Activated naive CD4-positive, alpha-beta T cell treated with anti-CD3 and anti-CD28 coated beads, Interleukin-2, amount 50 U/mL, for 24 hours (primary cell): ENCODE results near the gene TTC31.

ENCODE experiments used
- H3K27ac Mint-ChIP-seq: one replicate; pipeline ENCODE4 v1.8.0; 2021; ENCODE audit warnings: mild to moderate bottlenecking, mixed read lengths
- H3K27me3 Mint-ChIP-seq: one replicate; pipeline ENCODE4 v1.8.0; 2021; ENCODE audit warnings: mixed read lengths
- H3K36me3 Mint-ChIP-seq: one replicate; pipeline ENCODE4 v1.8.0; 2021; ENCODE audit warnings: mixed read lengths
- H3K4me1 Mint-ChIP-seq: one replicate; pipeline ENCODE4 v1.8.0; 2021; ENCODE audit warnings: mixed read lengths
- H3K4me3 Mint-ChIP-seq: one replicate; pipeline ENCODE4 v1.8.0; 2021; ENCODE audit warnings: mild to moderate bottlenecking, mixed read lengths
- H3K9me3 Mint-ChIP-seq: one replicate; pipeline ENCODE4 v1.8.0; 2021; ENCODE audit warnings: mixed read lengths

Gene TTC31

DNA sequence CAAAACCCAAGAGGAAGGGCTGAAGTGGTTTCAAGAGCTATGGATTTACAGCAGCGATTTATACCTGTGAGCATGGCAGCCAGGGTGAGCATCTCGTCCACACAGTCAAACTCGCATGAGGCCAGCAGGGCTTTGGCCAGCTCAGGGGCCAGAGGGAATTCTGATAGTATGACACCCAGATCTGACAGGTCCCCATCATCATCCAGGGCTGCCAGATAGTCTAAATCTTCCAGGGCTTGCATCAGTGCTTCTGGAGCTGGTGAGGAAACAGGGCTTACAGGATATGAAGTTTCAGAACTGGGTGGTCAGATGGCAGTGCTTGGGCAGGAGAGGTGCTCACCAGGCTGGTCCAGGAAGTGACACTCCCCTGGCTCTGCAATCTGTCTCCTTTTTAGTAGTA is 39.6 kb downstream of the TTC31 start:
- H3K9me3 Mint-ChIP-seq, result no peaks in the 10 kb centered on the region
- H3K4me3 Mint-ChIP-seq, result no peak overlapping the region
- H3K36me3 Mint-ChIP-seq, result peaks cover 18% of the 10 kb centered on the region
- no peak overlapping the region for H3K27ac Mint-ChIP-seq
- H3K27me3 Mint-ChIP-seq, result peaks cover 24% of the 10 kb centered on the region
- peaks cover 10% of the 10 kb centered on the region for H3K4me1 Mint-ChIP-seq

DNA sequence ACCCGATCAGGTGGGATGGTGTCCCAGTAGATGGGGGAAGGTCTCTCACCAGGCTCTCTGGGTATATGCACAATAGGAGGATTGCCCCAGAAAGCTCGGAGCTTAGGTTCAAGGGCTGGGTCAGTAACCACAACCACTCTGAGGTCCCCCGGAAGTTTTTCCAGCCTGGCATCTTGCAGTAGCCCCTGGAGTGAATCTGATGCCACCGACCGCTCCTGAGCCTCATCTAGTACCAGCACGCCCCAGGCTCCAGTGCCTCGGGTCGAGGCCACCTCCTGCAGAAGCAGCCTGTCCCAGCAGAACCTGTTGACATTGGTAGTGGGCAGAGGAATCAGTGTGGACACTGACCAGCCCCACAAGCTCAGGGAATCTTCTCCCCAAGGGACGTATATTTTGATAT is 41.1 kb downstream of the TTC31 start:
- H3K36me3 Mint-ChIP-seq, result peaks cover 26% of the 10 kb centered on the region
- H3K4me3 Mint-ChIP-seq, result no peak overlapping the region
- H3K27me3 Mint-ChIP-seq, result peaks cover 10% of the 10 kb centered on the region
- H3K9me3 Mint-ChIP-seq, result no peaks in the 10 kb centered on the region
- H3K27ac Mint-ChIP-seq, result no peak overlapping the region
- H3K4me1 Mint-ChIP-seq, result peaks cover 18% of the 10 kb centered on the region

DNA sequence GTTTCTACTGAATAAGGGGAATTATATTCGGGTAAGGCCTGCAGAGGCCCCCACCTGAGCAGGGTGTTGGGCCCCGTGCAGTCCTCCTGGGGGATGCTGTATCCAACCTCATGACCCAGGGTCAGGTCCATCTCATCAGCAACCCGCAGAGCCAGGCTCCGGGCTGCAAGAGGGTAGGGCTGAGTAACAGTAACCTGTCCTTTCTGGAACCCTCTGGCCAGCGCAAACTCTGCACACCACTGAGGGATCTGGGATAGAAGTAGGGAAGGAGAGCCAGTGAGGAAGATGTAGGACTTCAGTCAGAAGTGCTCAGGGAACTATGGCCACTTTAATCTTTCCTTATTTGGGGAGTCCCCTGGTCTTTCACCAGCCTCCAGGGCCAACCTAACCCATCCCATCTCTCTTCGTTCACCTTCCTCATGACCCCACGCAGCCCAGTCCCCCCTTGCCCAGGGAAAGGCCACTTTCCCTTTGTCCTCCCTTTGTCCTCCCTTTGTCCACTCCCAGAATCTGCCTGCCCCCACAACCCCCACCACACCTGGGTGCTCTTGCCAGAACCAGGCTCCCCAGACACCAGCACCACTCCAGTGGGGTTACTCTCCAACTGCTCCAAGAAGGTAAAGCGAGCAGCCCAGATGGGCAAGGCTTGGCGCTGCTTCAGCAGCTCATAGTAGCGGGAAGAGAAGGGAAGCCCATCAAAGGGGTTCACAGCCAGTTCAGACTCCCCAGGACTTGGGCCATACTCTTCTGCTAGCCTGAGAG is 42.3 kb downstream of the TTC31 start:
- Mint-ChIP-seq H3K4me1 (peaks cover 18% of the 10 kb centered on the region), H3K36me3 (peaks cover 26% of the 10 kb centered on the region), H3K4me3 (no peak overlapping the region), H3K27me3 (peaks cover 3% of the 10 kb centered on the region), H3K27ac (no peak overlapping the region), H3K9me3 (no peaks in the 10 kb centered on the region)

DNA sequence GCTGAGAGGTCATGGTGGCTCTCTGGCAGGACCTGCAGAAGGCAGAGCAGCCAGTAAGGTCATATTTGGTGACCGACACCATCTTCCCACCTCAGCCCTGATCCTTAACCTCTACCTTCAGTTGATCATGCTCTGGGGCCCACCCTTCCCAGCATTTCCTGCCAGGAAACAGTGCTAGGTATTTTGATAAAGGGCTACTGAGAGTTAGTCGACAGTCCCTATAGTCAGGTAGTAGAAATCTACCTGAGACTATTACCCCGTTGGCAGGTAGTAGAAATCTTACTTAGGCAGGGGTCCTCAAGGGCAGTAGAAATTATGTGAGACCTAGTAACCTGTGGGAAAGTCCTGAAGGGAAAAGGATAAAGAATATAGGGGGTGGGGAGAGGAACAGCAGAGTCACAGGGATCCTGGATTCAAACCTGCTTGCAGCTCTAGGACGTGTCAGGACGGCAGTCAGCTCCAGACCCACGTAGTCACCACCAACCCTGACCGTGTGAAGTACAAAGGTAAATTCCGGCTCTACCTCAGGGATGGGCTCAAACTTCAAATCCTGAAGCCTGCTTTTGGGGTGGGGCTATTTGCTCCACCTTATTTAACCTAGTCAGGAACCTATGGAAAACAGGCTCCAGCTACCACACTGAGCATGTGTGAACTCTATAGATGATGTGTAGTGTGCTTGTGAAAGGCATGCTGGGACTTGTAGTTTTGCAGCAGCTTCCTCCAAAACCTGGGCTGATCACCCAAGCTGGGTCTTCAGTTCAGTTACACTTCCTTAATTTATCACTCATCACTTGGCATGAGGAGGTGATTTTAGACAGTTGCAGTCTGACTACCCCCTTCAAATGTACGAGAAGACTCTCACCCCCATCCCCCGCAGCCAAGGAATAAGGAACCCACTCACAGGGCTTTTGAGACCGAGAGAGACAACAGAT is 43.1 kb downstream of the TTC31 start, which contains the start of gene DQX1:
DQX1 (minus strand) TSS at position 515 of the 932 bp plus-strand sequence; CDS start at position 13, 502 bp downstream.
- Mint-ChIP-seq H3K4me1 (peaks cover 23% of the 10 kb centered on the region), H3K9me3 (no peaks in the 10 kb centered on the region), H3K27me3 (no peaks in the 10 kb centered on the region), H3K27ac (no peak within 1 kb of the TSS), H3K36me3 (peaks cover 28% of the 10 kb centered on the region), H3K4me3 (peak within 1 kb of the TSS; percentile 51)

DNA sequence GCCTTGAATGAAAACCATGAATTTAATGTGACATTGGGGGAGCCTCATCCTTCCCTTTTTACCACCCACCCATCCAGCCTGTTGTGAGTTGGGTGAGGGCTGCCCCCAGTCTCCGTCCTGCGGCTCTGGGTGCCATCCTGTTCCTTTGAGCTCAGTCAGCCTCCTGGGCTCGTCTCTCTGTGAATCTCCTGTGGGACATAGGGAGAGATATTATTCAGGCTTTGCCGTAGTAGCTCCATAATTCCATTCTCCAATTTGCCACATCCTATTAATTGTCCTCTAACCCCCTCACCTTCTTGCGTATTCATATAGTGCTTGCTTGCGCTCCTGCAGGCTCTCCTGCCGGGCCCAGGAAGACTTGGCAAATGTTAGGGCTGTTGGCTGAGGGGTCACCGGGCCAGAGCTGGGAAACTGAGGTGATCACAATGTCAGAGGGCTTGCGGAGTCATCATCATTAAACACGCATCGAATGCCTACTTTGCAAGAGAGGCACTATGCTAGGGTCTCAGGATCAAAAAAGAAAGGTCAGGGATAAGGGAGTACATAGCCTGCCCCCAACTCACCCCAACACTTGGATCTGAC is 43.9 kb downstream of the TTC31 start:
- H3K9me3 Mint-ChIP-seq, result no peaks in the 10 kb centered on the region
- H3K4me3 Mint-ChIP-seq, result no peak overlapping the region
- peaks cover 29% of the 10 kb centered on the region for H3K4me1 Mint-ChIP-seq
- peaks cover 29% of the 10 kb centered on the region for H3K36me3 Mint-ChIP-seq
- H3K27ac Mint-ChIP-seq, result no peak overlapping the region
- H3K27me3 Mint-ChIP-seq, result no peaks in the 10 kb centered on the region

DNA sequence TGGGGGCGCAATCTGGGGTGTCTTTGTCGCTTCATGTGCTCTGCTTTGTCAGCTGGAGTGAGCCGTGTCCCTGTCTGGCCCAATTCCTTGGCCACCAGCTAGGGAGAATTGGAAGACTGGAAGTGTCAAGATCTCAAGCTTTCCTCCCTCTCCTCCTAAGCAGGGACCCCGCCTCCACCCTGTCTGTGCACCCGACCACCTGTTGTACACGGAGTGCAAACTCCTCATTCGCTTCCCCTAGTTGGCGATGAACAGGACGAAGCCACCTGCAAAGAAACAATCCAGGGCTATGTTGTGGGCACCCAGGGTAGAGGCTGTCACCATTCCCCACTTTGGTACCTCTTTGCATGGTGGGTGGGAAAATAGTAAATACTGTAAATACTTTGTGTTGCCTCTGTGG is 44.9 kb downstream of the TTC31 start:
- peaks cover 36% of the 10 kb centered on the region for H3K4me1 Mint-ChIP-seq
- H3K4me3 Mint-ChIP-seq, result peak overlapping the region; percentile 90
- no peaks in the 10 kb centered on the region for H3K9me3 Mint-ChIP-seq
- H3K27me3 Mint-ChIP-seq, result no peaks in the 10 kb centered on the region
- peaks cover 37% of the 10 kb centered on the region for H3K36me3 Mint-ChIP-seq
- H3K27ac Mint-ChIP-seq, result no peak overlapping the region

DNA sequence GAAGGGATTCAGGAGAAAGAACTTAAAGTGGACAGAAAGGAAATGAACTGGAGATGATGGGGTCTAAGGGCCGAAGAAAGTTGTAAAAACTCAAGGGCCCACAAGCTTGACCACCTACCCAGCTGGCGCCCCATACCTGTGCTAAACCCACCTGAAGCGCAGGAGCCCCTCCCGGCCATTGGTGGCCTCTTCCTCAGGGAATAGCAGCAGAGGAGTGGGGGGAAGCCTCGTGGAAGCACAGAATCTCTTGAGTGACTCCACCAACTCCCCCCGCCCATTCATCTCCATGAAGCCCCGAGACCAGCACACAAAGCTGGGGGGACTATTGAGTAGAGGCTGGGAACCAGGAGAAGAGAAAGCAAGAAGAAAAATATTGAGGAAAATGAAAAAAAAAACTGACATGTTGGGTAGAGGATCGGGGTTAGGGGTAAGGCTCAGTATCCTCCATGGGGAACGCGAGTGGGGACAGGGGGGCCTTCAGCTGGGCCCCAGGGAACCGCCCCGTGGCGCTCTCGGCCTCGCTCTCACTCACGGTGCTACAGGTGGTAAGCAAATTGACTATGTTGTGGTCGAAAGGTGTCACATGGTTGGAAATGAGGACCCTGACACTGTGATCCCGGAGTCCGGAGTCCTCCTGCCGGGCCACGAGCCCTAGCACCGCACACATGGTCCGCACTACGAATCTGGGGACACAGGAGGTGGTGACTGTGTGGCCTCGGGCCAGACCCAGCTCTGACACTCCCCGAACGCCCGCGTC is 45.9 kb downstream of the TTC31 start:
- Mint-ChIP-seq H3K4me1 (peaks cover 36% of the 10 kb centered on the region), H3K36me3 (peaks cover 37% of the 10 kb centered on the region), H3K27ac (peak overlapping the region; percentile 94), H3K9me3 (no peaks in the 10 kb centered on the region), H3K4me3 (peak overlapping the region; percentile 90), H3K27me3 (no peaks in the 10 kb centered on the region)

DNA sequence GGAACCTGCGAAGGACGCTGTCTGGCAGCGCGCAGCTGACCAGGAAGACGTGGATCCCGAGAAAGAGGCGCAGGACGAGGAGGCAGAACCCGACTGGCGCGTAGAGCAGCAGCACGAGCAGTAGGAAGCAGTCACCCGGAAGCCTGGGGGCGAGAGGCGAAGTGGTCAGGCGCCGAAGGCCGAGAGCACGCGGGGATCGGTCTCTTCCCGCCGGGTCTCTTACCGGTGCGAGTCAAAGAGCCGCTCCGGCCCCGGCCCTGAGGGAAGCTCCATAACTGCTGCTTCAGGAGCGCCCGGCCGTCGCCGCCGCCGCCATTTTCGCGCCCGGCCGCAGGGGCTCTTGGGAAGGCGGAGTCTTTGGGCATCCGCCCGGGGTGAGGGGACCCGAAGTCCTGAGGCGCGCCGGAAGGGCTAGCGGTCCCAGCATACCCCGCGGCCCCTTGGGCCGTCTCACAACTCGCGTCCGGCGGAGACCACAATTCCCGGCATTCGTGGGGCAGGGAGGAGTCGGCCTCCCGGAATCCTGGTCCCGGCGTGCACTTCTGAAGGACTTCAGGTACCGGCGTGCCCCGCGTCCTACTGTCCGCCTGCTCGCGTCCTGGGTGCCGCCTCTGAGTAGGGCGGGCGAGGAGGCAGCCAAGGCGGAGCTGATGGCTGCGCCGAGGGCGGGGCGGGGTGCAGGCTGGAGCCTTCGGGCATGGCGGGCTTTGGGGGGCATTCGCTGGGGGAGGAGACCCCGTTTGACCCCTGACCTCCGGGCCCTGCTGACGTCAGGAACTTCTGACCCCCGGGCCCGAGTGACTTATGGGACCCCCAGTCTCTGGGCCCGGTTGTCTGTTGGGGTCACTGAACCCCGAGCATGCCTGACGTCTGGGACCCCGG is 46.7 kb downstream of the TTC31 start, which contains the start of the genes AUP1 and HTRA2:
AUP1 (minus strand) TSS at position 350 of the 882 bp plus-strand sequence; CDS start at position 273, 77 bp downstream.
HTRA2 (plus strand) TSS at position 577 of the 882 bp plus-strand sequence; CDS start at position 651, 74 bp downstream.
- no peaks in the 10 kb centered on the region for H3K27me3 Mint-ChIP-seq
- peak within 1 kb of the TSS; percentile 90 for H3K4me3 Mint-ChIP-seq
- peaks cover 36% of the 10 kb centered on the region for H3K4me1 Mint-ChIP-seq
- H3K9me3 Mint-ChIP-seq, result no peaks in the 10 kb centered on the region
- H3K36me3 Mint-ChIP-seq, result peaks cover 37% of the 10 kb centered on the region
- peak within 1 kb of the TSS; percentile 94 for H3K27ac Mint-ChIP-seq

DNA sequence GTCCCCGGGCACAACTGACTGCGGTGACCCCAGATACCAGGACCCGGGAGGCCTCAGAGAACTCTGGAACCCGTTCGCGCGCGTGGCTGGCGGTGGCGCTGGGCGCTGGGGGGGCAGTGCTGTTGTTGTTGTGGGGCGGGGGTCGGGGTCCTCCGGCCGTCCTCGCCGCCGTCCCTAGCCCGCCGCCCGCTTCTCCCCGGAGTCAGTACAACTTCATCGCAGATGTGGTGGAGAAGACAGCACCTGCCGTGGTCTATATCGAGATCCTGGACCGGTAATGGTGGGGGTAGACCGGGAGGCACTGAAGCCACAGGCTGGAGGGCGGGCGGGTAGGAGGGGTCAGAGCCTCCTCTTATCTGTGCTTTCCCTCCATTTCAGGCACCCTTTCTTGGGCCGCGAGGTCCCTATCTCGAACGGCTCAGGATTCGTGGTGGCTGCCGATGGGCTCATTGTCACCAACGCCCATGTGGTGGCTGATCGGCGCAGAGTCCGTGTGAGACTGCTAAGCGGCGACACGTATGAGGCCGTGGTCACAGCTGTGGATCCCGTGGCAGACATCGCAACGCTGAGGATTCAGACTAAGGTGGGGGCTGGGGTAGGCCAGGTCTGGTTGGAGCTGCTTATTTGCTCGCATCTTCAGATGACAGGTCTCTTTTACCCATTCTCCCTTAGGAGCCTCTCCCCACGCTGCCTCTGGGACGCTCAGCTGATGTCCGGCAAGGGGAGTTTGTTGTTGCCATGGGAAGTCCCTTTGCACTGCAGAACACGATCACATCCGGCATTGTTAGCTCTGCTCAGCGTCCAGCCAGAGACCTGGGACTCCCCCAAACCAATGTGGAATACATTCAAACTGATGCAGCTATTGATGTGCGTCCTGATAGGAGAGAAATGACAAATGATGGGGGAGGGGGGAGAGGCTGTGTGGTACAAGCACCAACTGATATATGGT is 47.6 kb downstream of the TTC31 start:
- Mint-ChIP-seq H3K27me3 (no peaks in the 10 kb centered on the region), H3K27ac (peak overlapping the region; percentile 57), H3K4me1 (peaks cover 36% of the 10 kb centered on the region), H3K9me3 (no peaks in the 10 kb centered on the region), H3K36me3 (peaks cover 36% of the 10 kb centered on the region), H3K4me3 (peak overlapping the region; percentile 90)

DNA sequence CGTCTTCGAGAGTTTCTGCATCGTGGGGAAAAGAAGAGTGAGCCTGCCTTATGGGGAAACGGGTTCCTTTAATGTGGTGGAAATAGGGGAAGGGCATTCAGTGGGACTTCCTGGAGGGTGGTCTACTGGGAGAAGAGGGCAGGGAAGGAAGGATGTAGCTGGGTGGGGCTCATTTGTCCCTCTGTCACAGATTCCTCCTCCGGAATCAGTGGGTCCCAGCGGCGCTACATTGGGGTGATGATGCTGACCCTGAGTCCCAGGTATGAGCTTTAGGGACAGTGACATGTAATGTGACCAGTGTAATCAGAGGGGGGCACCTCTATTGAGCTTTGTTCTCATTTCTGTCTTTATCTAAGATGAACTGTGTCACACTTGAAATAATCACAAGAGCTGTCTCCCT is 48.8 kb downstream of the TTC31 start:
- Mint-ChIP-seq H3K27me3 (no peaks in the 10 kb centered on the region), H3K36me3 (peaks cover 27% of the 10 kb centered on the region), H3K9me3 (no peaks in the 10 kb centered on the region), H3K4me3 (peak overlapping the region; percentile 78), H3K4me1 (peaks cover 30% of the 10 kb centered on the region), H3K27ac (no peak overlapping the region)

DNA sequence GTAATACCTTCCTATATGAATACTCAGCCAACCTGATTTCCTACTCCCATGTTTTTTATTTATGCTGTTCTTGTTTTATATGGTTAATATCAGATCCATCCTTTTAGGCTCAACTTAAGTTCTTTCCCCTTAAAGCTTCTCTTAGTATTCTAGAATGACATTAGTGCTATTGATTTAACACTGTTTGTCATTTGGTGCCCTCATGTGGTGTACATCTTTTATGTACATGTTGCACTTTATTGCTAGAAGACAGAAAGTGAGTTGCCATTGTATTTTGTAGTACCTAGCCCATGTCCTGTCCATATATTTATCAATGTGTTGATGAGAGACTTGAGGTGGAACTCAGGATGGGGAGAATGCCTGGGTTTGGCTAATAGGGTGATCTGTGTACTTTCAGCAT is 49.3 kb downstream of the TTC31 start:
- H3K27ac Mint-ChIP-seq, result peak overlapping the region; percentile 74
- peaks cover 29% of the 10 kb centered on the region for H3K4me1 Mint-ChIP-seq
- H3K9me3 Mint-ChIP-seq, result no peaks in the 10 kb centered on the region
- H3K4me3 Mint-ChIP-seq, result peak overlapping the region; percentile 78
- no peaks in the 10 kb centered on the region for H3K27me3 Mint-ChIP-seq
- peaks cover 22% of the 10 kb centered on the region for H3K36me3 Mint-ChIP-seq

DNA sequence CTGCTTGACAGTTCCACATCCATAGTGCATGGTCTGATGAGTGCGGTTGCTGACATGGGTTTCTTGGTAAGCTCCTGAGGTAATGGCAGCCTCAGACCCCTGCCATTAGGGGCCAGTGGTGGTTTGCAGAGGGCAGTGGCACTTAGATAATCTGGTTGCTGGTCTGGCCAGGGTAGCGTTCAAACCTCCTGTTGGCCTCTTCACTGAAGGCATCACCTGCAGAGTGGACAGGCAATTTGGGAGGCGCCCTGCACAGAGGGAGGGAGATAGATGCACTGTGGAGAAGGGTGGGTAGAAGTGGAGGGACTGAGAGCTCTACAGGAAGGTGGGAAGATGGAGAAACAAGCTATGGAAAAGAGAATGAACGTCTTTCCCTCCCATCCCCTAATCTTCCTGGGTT is 50.6 kb downstream of the TTC31 start:
- no peak overlapping the region for H3K4me3 Mint-ChIP-seq
- peaks cover 18% of the 10 kb centered on the region for H3K4me1 Mint-ChIP-seq
- H3K27ac Mint-ChIP-seq, result no peak overlapping the region
- peaks cover 12% of the 10 kb centered on the region for H3K36me3 Mint-ChIP-seq
- H3K9me3 Mint-ChIP-seq, result no peaks in the 10 kb centered on the region
- H3K27me3 Mint-ChIP-seq, result no peaks in the 10 kb centered on the region

DNA sequence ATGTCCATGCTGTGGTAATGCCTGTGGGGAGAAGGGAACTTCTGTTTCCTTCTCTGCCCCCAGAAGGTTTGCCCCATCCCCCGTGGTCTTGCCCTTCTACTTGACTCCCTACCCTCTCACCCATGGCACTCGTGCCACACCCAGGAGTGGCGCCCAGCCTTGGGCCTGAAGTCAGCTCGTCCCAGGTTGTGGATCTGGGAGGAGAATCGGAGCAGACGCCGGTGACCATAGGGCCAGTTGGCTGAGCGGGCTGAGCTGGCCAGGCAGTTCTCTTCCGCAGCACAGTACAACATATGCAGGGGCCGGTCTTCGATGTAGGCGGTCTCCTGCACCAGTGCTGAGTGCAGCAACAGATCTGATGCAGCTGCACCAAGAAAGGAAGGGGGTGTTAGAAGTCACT is 51.5 kb downstream of the TTC31 start:
- Mint-ChIP-seq H3K4me1 (peaks cover 18% of the 10 kb centered on the region), H3K27me3 (peaks cover 4% of the 10 kb centered on the region), H3K9me3 (no peaks in the 10 kb centered on the region), H3K4me3 (no peak overlapping the region), H3K36me3 (peaks cover 12% of the 10 kb centered on the region), H3K27ac (no peak overlapping the region)
